OCI-LY1 (cell line): ENCODE results near the gene OR1L8.
"Not testable (repeated sequence)": the region's sequence is repeated elsewhere in the genome, so short reads cannot be mapped to it uniquely, and the experiment has no call there.

Experiments
- CTCF ChIP-seq: fragments of 200-600 bp; sonication (generic), shearing (Covaris generic); IDR thresholded peaks from 2 replicates; pipeline ENCODE4 v1.5.1; 2017; ENCODE audit warnings: mild to moderate bottlenecking, antibody characterized with exemption, low read length, moderate library complexity, mixed read lengths
- EZH2 ChIP-seq: fragments of 200-600 bp; sonication (generic), shearing (Covaris generic); IDR thresholded peaks from 2 replicates; pipeline ENCODE4 v1.8.0; 2017; ENCODE audit warnings: borderline replicate concordance, mixed run types, mild to moderate bottlenecking, antibody characterized with exemption, low read length, moderate library complexity, mixed read lengths

- TF ChIP-seq CTCF, EZH2: not testable (repeated sequence)
These were observed 52.0 kb downstream of the OR1L8 start for GRCh38 chr9:122531157-122531556.
